ENCODE data around the gene KIF18B. TPM values are rescaled to one million over a fixed set of nuclear protein-coding genes. Genes with fewer than 3 reads are reported as not detected.

KIF18B gene
- total and polyA plus RNA-seq, 2 donors (not counting 1 experiment from before 2014, with no cell fraction given) = 0.44 to 0.48 TPM

DNA sequence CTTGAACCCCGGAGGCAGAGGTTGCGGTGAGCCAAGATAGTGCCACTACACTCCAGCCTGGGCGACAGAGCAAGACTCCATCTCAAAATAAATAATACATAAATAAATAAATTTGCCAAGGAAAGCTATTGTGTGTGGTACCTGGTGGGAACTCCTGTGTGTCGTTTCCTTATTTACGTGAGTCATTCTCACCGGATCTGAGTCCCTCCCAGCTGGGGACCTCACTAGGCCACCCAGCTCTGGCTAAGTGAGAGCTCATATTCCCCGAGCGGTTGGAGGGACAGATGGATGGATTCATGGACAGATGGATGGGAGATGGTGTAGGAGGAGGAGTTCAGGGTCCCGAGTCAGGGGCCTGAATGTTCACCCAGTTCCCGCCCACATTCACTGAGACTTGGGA lies 43.4 kb upstream of the KIF18B start:
- Mint-ChIP-seq H3K27me3 (peaks cover 50% of the 10 kb centered on the region), H3K27ac (no peak overlapping the region), H3K9me3 (ENCODE audit: insufficient read depth) (no peaks in the 10 kb centered on the region), H3K4me1 (peaks cover 6% of the 10 kb centered on the region), H3K4me3 (no peak overlapping the region)
- Histone ChIP-seq H3K27ac (ENCODE audit: low read length in 2 of 2) (no peak overlapping the region), H3K27me3 (replicated peaks in 1 of 4; ENCODE audit: control extremely low read depth in 1 of 4, control insufficient read depth in 3 of 4, insufficient read depth in 4 of 4, low read length in 3 of 4) (peaks cover 0 to 52% (median 19%) of the 10 kb centered on the region in 4 experiments), H3K4me1 (ENCODE audit: control insufficient read depth in 2 of 2, insufficient read depth in 2 of 2, low read length in 2 of 2) (peaks cover 5 to 10% of the 10 kb centered on the region in 2 donors), H4K20me1 (ENCODE audit: control insufficient read depth, insufficient read depth, low read length, poor library complexity, severe bottlenecking) (no peaks in the 10 kb centered on the region), H3K79me2 (ENCODE audit: control insufficient read depth, insufficient read depth, low read length) (no peaks in the 10 kb centered on the region), H3K4me3 (ENCODE audit: control extremely low read depth in 1 of 5, extremely low read depth in 1 of 5, insufficient read depth in 1 of 5, low read depth in 2 of 5, low read length in 4 of 5) (no peak overlapping the region), H2AFZ (ENCODE audit: insufficient read depth, low read depth, low read length, poor library complexity, severe bottlenecking) (no peak overlapping the region), H3K36me3 (replicated peaks in 1 of 2; ENCODE audit: control extremely low read depth in 1 of 2, control insufficient read depth in 1 of 2, extremely low read depth in 1 of 2, insufficient read depth in 2 of 2, low read length in 1 of 2) (no peaks in the 10 kb centered on the region), H3K9ac (ENCODE audit: low read length) (no peak overlapping the region), H3K4me2 (replicated peaks; ENCODE audit: low read depth, low read length, poor library complexity, severe bottlenecking) (no peak overlapping the region), H3K9me3 (ENCODE audit: control extremely low read depth in 1 of 3, control insufficient read depth in 2 of 3, insufficient read depth in 1 of 3, low read length in 2 of 3) (no peaks in the 10 kb centered on the region)
- intact Hi-C loops (cut with micrococcal nuclease) = no loop called here
- DNase-seq (no peak), ATAC-seq (ENCODE audit: low read depth) (no peak)
- TF ChIP-seq EZH2 (IDR thresholded peaks at IDR 0.05; ENCODE audit: borderline replicate concordance, insufficient read depth, low read depth, low read length, poor library complexity, severe bottlenecking) = no peak
- TF ChIP-seq, protein P1, sequence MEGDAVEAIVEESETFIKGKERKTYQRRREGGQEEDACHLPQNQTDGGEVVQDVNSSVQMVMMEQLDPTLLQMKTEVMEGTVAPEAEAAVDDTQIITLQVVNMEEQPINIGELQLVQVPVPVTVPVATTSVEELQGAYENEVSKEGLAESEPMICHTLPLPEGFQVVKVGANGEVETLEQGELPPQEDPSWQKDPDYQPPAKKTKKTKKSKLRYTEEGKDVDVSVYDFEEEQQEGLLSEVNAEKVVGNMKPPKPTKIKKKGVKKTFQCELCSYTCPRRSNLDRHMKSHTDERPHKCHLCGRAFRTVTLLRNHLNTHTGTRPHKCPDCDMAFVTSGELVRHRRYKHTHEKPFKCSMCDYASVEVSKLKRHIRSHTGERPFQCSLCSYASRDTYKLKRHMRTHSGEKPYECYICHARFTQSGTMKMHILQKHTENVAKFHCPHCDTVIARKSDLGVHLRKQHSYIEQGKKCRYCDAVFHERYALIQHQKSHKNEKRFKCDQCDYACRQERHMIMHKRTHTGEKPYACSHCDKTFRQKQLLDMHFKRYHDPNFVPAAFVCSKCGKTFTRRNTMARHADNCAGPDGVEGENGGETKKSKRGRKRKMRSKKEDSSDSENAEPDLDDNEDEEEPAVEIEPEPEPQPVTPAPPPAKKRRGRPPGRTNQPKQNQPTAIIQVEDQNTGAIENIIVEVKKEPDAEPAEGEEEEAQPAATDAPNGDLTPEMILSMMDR (IDR thresholded peaks at IDR 0.05) = no peak
- CTCF ChIA-PET = interaction anchor here (0.6 to 1.2 kb wide), 2 partner anchors 29 to 31 kb away, joined by 3 read pairs; no protein-coding TSS in a partner anchor
- WGBS (ENCODE audit: insufficient coverage) = 88% methylated on average over 7 of the region's 10 CpGs
- POLR2A ChIA-PET = interaction anchor here (0.6 kb wide), 1 partner anchor 692 kb away, joined by 3 read pairs; no protein-coding TSS in a partner anchor

DNA sequence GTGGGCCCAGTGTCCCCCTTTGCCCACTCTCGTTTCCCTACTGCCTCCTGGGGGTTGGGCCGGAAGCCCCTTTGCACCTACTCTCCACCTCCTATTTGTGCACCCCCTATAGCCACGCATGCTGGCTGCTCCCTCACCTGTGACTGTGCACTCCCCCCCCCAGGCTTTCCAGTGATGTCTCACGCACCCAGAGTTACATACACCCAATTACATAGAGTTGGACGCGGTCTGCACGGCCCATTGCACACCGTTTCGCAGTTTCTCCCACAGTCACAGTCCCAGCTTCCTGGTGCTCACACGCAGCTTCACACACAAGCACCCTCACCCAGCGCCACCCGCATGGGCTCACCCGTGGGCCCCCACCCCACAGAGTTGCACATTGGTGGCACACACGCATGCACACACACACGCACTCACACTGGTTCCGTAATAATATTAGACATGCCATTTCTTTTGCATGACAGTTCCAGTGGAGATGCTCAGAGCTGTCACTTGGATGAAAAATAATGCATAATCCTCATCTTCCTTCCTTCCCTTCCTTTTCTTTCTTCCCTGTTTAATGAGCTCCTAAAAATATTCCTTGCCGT lies 42.1 kb upstream of the KIF18B start:
- Histone ChIP-seq H3K4me3 (ENCODE audit: control extremely low read depth in 1 of 5, extremely low read depth in 1 of 5, insufficient read depth in 1 of 5, low read depth in 2 of 5, low read length in 4 of 5) (no peak overlapping the region), H3K4me2 (replicated peaks; ENCODE audit: low read depth, low read length, poor library complexity, severe bottlenecking) (no peak overlapping the region), H3K27ac (ENCODE audit: low read length in 2 of 2) (no peak overlapping the region), H3K79me2 (ENCODE audit: control insufficient read depth, insufficient read depth, low read length) (no peaks in the 10 kb centered on the region), H2AFZ (ENCODE audit: insufficient read depth, low read depth, low read length, poor library complexity, severe bottlenecking) (no peak overlapping the region), H3K27me3 (replicated peaks in 1 of 4; ENCODE audit: control extremely low read depth in 1 of 4, control insufficient read depth in 3 of 4, insufficient read depth in 4 of 4, low read length in 3 of 4) (peaks cover 0 to 54% (median 18%) of the 10 kb centered on the region in 4 experiments), H3K36me3 (replicated peaks in 1 of 2; ENCODE audit: control extremely low read depth in 1 of 2, control insufficient read depth in 1 of 2, extremely low read depth in 1 of 2, insufficient read depth in 2 of 2, low read length in 1 of 2) (no peaks in the 10 kb centered on the region), H3K9me3 (ENCODE audit: control extremely low read depth in 1 of 3, control insufficient read depth in 2 of 3, insufficient read depth in 1 of 3, low read length in 2 of 3) (no peaks in the 10 kb centered on the region), H3K9ac (ENCODE audit: low read length) (no peak overlapping the region), H3K4me1 (ENCODE audit: control insufficient read depth in 2 of 2, insufficient read depth in 2 of 2, low read length in 2 of 2) (peaks cover 5 to 10% of the 10 kb centered on the region in 2 donors), H4K20me1 (ENCODE audit: control insufficient read depth, insufficient read depth, low read length, poor library complexity, severe bottlenecking) (no peaks in the 10 kb centered on the region)
- ChIA-PET POLR2A (no interaction called here), CTCF (no interaction called here)
- Mint-ChIP-seq H3K9me3 (ENCODE audit: insufficient read depth) (no peaks in the 10 kb centered on the region), H3K4me1 (peaks cover 6% of the 10 kb centered on the region), H3K27ac (no peak overlapping the region), H3K27me3 (peaks cover 47% of the 10 kb centered on the region), H3K4me3 (no peak overlapping the region)
- ATAC-seq (ENCODE audit: low read depth) (no peak), DNase-seq (no peak)
- no peak for TF ChIP-seq EZH2 (IDR thresholded peaks at IDR 0.05; ENCODE audit: borderline replicate concordance, insufficient read depth, low read depth, low read length, poor library complexity, severe bottlenecking)
- TF ChIP-seq, protein P1 (IDR thresholded peaks at IDR 0.05) = no peak
- intact Hi-C loops (cut with micrococcal nuclease) = no loop called here
- WGBS (ENCODE audit: insufficient coverage) = 78% methylated on average over 16 of the region's 17 CpGs
